WI38 (cell line): ENCODE results near the gene EFCAB13.
"Not testable (repeated sequence)": the region's sequence is repeated elsewhere in the genome, so short reads cannot be mapped to it uniquely, and the experiment has no call there.

Experiments
- H3K4me3 ChIP-seq: 2 replicates; pipeline ENCODE4 v1.5.1; 2011; ENCODE audit warnings: low read depth, mild to moderate bottlenecking, control low read depth, low read length
- TF ChIP-seq, protein P1 (sequence below): IDR thresholded peaks from 2 replicates; pipeline ENCODE4 v1.5.1; 2012; ENCODE audit warnings: low read depth, mild to moderate bottlenecking, control low read depth, low read length

EFCAB13 gene

DNA sequence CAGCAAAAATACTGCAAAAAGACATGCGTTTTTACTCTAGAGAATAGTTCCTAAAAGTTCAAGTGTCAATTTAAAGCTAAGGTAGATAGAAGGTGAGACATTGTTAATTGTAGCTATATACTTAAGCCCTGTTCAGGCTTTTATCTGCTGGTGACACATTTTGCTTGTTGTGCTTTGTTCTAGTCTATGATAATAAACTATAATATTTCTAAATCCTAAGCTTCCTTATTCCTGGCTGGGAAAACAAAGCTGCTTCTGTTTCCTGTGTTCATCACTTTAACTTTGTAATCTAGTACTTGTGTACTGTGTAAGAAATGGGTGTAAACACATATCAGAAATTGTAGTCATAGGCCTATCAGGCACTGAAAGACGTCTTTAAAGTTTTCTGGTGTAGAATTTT lies 77.3 kb downstream of the EFCAB13 start:
- H3K4me3 ChIP-seq: no peak overlapping the region
- TF ChIP-seq, protein P1, sequence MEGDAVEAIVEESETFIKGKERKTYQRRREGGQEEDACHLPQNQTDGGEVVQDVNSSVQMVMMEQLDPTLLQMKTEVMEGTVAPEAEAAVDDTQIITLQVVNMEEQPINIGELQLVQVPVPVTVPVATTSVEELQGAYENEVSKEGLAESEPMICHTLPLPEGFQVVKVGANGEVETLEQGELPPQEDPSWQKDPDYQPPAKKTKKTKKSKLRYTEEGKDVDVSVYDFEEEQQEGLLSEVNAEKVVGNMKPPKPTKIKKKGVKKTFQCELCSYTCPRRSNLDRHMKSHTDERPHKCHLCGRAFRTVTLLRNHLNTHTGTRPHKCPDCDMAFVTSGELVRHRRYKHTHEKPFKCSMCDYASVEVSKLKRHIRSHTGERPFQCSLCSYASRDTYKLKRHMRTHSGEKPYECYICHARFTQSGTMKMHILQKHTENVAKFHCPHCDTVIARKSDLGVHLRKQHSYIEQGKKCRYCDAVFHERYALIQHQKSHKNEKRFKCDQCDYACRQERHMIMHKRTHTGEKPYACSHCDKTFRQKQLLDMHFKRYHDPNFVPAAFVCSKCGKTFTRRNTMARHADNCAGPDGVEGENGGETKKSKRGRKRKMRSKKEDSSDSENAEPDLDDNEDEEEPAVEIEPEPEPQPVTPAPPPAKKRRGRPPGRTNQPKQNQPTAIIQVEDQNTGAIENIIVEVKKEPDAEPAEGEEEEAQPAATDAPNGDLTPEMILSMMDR: no peak

DNA sequence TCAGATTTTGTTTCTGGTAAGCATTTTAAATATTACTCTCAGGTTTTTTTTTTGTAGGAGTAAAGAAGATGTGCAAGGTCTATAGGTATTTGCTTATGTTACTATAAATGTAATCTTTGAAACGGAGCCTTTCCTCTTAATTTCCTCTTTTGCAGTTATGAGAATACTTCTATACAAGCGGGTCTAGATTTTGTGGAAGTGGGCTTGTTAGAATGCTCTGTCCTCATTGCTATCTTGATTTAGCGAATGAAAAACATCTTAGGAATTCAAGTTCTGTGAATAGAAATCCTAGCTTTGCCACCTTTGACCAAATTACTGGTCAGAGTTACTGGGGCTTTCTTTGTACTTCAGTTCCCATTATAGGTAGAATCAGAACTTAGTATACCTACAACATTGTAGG lies 80.3 kb downstream of the EFCAB13 start:
- no peak overlapping the region for H3K4me3 ChIP-seq
- TF ChIP-seq, protein P1: no peak

DNA sequence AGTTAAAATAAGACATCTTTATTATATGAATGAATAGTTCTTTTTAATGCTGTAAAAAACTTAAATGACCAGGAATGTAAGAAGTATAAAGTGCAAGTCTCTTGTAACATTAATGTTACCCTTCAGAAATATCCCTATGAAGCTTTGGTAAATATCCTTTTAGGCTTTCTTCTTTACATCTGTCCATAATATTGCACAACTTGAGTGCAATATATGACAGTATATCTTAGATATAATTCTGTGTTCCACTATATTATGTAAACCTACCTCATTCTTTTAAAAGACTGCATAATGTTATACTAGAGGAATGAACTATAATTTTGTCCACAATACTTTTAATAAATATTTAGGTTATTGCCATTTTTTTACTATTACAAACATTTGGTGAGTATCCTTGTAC lies 81.1 kb downstream of the EFCAB13 start:
- TF ChIP-seq, protein P1: no peak
- H3K4me3 ChIP-seq: no peak overlapping the region

DNA sequence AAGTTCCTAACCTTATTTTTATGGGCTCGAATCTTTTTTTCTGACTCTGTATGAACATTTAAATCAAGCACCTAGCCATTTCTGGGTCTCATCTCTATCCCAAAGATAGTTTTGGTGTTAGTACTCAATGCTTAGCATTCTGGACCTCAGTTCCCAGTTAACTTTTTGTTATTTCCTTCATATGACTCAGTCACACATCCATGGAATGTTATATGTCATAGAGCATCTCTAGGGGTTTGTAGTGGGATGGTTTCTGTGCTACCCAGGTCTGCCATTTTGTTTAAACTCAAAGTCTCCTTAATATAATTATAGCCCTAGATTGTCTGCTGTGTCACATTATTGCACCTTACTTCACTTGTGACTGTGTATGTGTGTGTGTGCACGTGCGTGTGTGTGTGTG lies 90.1 kb downstream of the EFCAB13 start:
- H3K4me3 ChIP-seq: no peak overlapping the region
- TF ChIP-seq, protein P1: no peak

DNA sequence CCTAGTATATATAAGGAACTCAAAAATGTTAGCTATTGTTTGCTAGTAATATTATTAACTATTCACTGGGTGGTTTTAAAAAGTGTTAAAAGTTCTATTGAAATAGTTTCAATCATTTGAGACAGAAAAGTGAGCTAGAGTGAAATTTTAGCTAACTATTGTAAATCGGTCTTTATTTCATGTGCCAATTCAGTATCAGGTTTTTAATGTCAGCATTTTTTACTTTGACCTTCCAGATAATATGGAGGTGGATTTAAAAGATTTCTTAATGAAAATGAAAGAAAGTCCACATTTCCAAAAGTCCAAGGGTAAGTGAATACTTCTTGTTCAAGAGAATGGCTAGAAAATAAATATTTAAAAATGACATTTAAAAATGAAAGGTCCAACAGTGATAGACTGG lies 90.9 kb downstream of the EFCAB13 start:
- no peak overlapping the region for H3K4me3 ChIP-seq
- TF ChIP-seq, protein P1: no peak

DNA sequence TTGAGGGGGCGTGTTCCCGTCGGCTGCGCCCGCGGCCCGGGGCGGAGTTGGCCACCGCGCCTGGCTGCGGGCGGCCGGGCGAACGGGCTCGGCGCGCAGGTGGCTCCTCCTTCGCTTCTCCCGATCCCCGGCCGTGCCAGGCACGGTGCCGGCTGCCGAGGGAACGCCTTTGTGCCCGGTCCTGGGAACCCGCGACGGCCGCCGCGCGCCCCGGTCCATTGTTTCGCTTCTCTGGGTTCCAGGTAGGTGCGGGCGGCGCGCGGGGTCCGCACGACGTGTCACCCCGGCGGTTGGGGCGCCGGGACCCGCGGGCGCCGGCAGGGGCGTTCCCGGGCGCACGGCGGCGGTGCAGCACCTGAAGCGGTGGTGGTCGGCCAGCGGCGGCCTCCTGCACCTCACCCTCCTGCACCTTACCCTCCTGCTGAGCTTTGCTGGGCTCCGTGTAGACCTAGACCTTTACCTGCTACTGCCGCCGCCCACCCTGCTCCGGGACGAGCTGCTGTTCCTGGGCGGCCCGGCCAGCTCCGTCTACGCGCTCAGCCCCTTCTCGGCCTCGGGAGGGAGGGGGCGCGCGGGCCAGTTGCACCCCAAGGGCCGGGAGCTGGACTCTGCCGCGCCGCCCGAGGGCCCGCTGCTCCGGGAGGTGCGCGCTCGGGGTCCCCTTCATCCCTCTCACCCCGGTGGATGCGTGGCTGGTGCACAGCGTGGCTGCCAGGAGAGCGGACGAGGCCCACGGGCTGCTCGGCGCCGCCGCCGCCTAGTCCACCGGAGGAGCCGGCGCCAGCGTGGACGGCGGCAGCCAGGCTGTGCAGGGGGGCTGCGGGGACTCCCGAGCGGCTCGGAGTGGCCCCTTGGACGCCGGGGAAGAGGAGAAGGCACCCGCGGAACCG lies 99.9 kb downstream of the EFCAB13 start:
- H3K4me3 ChIP-seq: peak overlapping the region; percentile 50
- TF ChIP-seq, protein P1: no peak

DNA sequence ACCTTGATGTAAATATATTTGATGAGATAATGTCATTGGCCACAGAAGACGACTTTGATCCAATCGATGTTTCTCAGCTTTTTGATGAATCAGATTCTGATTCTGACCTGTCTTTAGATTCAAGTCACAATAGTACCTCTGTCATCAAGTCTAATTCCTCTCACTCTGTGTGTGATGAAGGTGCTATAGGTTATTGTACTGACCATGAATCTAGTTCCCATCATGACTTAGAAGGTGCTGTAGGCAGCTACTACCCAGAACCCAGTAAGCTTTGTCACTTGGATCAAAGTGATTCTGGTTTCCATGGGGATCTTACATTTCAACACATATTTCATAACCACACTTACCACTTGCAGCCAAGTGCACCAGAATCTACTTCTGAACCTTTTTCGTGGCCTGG lies 101.5 kb downstream of the EFCAB13 start:
- not testable (repeated sequence) for H3K4me3 ChIP-seq

DNA sequence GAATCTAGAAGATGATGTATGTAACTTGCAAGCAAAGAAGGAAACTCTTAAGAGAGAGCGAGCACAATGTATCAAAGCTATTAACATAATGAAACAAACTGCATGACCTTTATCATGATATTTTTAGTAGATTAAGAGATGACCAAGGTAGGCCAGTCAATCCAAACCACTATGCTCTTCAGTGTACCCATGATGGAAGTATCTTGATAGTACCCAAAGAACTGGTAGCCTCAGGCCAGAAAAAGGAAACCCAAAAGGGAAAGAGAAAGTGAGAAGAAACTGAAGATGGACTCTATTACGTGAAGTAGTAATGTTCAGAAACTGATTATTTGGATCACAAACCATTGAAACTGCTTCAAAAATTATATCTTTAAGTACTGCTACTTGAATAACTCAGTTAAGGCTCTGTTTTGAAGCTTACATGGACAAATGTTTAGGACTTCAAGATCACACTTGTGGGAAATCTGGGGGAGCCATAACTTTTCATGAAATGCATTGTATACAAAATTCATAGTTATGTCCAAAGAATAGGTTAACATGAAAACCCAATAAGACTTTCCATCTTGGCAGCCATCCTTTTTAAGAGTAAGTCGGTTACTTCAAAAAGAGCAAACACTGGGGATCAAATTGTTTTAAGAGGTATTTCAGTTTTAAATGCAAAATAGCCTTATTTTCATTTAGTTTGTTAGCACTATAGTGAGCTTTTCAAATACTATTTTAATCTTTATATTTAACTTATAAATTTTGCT lies 102.3 kb downstream of the EFCAB13 start:
- H3K4me3 ChIP-seq: not testable (repeated sequence)
